ENCODE results near the gene TCEAL8.
A peak's percentile ranks its signal among the peaks of the same experiment; 100 is the strongest.
"Not testable (repeated sequence)": the region's sequence is repeated elsewhere in the genome, so short reads cannot be mapped to it uniquely, and the experiment has no call there.

The TCEAL8 gene, protein sequence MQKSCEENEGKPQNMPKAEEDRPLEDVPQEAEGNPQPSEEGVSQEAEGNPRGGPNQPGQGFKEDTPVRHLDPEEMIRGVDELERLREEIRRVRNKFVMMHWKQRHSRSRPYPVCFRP

GRCh38 chrX:103254921-103255493 lies at the start of gene TCEAL8:
Gene TCEAL8 (minus strand): TSS chrX:103255155. CDS start chrX:103253979, 1,176 bp downstream.
- peak; percentile 83 for DNase-seq

GRCh38 chrX:103304705-103305104 lies 49.8 kb upstream of the TCEAL8 start:
- DNase-seq: no peak

- no peak for DNase-seq
These were observed 38.2 kb upstream of the TCEAL8 start for GRCh38 chrX:103293118-103293517.

GRCh38 chrX:103279624-103280023 lies 24.7 kb upstream of the TCEAL8 start:
- no peak for DNase-seq

GRCh38 chrX:103276581-103277002 lies 21.6 kb upstream of the TCEAL8 start, which contains the start of gene TCEAL5:
Gene TCEAL5 (minus strand): TSS chrX:103276750. CDS start chrX:103274563, 2,187 bp downstream.
- DNase-seq: peak; percentile 52

GRCh38 chrX:103275947-103276567 lies 21.1 kb upstream of the TCEAL8 start:
- no peak for DNase-seq

DNA sequence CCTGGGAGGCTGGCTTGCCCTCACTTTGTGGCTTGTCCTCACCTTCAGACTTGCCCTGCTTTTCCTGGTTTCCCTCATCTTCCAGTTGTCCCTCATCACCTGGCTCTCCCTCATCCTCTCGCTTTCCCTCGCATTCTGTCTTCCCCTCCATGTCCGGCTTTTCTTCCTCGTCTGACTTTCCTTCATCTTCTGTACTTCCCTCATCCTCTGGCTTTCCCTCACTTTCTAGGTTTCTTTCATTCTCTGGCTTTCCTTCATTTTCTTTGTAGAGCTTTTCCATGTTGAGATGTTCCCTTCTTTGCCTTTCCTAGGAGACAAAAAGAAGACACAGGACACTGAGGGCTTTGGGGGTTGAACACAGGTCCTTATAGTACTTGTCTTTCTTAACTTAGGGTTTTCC lies 19.3 kb upstream of the TCEAL8 start:
- DNase-seq: no peak

- DNase-seq: no peak
These were observed 3.3 kb upstream of the TCEAL8 start for GRCh38 chrX:103258275-103258674.

DNA sequence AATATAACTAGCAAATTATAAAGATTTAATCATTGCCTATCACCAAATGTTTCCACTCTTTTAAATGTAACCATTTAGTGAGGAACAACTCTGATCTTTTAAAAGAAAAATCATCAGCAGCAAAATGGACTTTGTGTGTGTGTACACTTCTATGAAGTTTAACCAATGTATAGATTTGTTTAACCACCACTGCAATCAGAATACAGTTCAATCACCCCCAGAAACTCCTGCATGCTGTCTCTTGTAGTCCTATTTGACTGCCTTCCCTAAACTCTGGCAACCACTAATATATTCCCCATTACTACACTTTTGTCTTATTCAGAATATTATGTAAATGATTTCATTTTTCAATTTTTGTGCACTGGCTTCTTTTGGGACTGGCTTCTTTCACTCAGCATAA lies 1.7 kb upstream of the TCEAL8 start:
- DNase-seq: no peak

DNA sequence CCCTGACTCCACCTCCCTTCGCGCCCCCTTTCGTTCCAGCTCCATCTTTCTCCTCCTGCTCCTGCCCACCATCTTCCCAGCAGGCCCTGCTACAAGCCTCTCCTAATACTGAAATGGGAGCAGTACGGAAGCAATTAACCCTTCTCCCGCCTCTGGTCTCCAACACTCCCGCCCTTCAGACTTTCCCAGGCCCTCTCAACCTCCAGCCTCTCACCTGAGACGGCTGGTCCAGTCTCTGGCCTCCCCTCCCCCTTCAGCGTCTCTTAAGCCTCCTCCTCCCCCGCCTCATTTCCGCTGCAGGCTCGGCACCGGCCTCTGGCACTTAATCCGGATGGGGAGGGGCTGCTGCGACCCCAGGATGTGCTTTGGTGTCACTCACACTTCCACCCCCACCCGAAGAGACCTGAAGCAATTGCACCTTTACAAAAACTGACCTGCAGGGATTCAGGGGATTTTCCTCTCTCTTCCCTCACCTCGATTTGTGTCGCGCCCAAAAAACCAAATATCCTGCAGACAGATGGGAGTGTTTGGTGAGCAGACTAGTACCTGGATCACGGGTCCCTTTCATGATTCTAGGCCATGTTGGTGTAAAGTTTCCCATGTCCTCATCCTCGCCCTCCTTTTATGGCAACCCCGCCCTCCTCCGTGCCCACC lies 657 bp downstream of the TCEAL8 start:
- DNase-seq: peak; percentile 35

DNA sequence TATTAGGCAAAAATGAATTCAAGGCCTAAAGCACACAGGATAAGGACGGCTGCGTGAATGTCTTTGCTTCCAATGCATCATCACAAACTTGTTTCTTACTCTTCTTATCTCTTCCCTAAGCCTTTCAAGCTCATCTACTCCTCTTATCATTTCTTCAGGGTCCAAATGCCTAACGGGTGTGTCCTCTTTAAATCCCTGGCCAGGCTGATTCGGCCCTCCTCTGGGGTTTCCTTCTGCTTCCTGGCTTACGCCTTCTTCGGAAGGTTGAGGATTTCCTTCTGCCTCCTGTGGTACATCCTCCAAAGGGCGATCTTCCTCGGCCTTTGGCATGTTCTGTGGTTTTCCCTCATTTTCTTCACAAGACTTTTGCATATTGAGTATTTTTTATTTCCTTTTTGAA lies 1.3 kb downstream of the TCEAL8 start:
- DNase-seq: no peak

DNA sequence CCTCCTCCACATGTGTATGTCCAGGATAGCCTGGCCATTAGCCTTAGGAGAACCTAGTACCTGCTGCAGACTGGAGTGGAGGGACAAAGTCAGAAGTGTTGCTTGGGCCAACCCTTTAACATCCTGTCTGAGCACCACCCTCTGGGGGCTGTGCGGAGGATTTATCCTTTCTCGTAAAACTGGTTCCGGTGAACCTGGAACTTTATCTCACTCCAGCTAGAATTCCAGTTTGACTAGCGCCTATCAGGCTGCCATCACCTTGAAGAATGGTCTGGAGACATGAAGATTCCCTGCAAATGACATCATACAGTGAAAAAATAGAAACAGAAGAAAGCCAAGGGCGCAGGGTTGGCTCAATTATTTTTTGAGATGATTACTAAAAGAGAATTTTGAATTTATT lies 4.0 kb downstream of the TCEAL8 start:
- no peak for DNase-seq

DNA sequence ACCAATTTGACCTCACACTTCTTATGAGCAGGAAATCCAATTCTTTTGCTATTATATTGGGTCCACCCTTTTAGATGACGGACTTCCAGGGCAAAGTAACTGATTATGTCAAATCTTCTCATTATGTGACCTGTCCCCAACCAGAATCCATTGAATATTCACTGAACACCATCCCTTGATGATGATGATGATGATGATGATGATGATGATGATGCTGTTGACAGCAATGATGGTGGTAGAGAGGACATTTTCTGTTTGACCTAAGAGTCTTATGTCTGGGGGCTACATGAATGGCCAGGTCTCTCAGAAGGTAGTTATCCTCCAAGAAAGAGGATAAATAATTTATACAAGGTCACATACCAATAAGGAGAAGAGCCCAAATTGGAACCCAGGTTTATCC lies 5.2 kb downstream of the TCEAL8 start:
- no peak for DNase-seq

DNA sequence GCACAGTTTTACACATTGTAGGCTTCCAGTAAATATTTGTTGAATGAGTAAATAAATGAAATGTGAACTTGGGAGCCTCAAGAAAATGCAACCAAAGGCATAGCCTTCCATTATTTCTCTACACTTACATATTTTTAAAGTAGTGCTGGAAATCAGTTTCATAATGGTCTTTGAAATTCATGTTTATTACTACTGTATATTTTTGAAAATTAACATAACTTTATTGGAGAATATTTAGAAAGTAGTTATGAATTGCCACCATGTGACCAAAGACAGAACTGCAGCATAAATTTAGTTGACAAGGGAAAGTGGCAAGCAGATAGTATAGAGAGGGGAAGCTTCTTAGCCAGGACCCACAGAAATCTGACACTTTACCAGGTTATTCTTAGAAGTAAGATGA lies 6.4 kb downstream of the TCEAL8 start:
- DNase-seq: peak; percentile 0

DNA sequence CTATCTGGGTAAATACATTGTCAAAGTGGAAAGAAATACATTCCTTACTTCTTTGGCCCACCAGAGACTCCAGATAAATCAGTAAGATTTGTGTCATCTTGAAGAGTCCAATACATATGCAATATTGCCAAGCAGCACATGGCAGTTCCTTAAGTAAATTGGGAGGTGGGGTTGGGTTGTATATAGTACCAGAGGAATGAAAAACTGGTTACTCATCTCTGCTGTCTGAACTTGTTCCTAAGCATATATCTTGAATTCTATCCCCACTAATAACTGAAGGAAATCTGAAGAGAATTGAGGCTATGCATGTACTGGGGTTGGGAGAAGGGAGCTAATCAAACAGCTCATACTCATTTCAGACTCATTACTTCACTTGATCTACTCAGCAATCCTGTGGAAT lies 14.8 kb downstream of the TCEAL8 start:
- DNase-seq: no peak

GRCh38 chrX:103236296-103236695 lies 18.7 kb downstream of the TCEAL8 start:
- no peak for DNase-seq

DNA sequence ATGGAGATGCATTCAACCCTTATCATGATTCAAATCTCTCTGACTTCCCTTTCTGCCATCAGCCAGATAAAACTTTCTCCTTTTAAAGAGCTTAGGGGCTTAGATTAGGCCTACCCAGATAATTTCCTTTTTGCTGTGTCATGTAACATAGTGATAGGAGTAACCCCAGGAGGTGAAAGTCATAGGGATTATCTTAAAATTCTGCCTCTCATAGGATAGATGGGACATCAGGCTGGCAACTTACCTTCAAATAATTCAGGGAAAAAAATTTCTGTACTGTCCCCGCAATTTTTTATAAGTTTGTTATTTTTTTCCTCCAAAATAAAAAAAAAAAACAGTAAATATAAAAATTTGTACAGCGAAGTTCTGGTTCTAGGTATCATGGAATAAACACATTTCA lies 19.3 kb downstream of the TCEAL8 start:
- not testable (repeated sequence) for DNase-seq

GRCh38 chrX:103234869-103235268 lies 20.1 kb downstream of the TCEAL8 start:
- no peak for DNase-seq

DNA sequence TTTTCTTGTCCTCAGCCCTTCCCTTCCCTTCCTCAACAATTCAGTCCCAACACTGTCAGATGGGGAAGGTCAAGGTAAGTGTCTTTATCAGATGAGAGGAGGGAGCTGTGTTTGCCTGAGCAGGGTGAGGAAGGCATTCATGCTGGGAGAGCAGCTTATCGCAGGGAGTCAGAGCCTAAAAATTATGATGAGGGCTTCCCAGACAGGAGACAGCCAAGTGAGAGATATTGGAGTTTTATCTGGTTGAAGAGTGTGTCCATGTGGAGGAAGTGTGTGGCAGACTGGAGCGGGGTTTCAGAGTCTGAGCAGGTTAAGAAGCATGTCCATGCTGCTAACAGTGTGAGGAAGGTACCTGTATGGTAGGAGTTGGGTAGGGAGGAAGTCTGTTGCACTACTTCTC lies 21.7 kb downstream of the TCEAL8 start:
- no peak for DNase-seq

- DNase-seq: not testable (repeated sequence)
These were observed 29.0 kb downstream of the TCEAL8 start for GRCh38 chrX:103225918-103226317.

- DNase-seq: no peak
These were observed 34.2 kb downstream of the TCEAL8 start for GRCh38 chrX:103220511-103221323.

DNA sequence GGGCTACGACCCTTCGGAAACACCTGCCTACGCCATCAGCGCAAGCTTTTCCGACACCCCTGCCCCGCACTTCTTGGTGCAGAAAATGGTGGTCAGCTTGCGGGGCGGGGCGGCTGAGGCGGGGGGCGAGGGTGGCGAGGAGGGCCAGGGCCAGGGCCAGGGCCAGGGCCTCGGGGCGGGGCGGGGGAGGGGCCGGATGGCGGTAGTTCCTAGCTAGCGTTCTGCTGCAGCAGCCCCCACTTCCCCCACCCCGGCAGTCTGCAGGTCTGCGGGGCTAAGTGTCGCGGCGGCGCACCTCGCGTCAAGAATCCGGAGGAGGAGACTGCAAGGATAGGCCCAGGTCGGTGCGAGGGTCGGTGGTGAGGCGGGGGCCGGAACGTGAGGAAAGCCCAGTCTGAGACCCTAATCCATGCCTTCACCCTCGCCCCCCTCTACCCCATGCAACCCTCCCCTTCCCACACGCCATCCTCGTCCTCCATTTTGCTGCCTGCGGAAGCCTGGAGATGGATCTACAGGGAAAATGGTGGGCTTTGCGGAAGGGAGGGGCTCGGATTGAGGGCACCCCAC lies 39.4 kb downstream of the TCEAL8 start:
- peak; percentile 34 for DNase-seq
